Germinal center (tissue), 1 donor: ENCODE measurements around the gene SDC4.

Experiments
- DNase-seq: peaks from one replicate; pipeline ENCODE4 v3.0.0; 2012; ENCODE audit warnings: mixed read lengths, low spot score

The SDC4 gene, protein sequence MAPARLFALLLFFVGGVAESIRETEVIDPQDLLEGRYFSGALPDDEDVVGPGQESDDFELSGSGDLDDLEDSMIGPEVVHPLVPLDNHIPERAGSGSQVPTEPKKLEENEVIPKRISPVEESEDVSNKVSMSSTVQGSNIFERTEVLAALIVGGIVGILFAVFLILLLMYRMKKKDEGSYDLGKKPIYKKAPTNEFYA

DNA sequence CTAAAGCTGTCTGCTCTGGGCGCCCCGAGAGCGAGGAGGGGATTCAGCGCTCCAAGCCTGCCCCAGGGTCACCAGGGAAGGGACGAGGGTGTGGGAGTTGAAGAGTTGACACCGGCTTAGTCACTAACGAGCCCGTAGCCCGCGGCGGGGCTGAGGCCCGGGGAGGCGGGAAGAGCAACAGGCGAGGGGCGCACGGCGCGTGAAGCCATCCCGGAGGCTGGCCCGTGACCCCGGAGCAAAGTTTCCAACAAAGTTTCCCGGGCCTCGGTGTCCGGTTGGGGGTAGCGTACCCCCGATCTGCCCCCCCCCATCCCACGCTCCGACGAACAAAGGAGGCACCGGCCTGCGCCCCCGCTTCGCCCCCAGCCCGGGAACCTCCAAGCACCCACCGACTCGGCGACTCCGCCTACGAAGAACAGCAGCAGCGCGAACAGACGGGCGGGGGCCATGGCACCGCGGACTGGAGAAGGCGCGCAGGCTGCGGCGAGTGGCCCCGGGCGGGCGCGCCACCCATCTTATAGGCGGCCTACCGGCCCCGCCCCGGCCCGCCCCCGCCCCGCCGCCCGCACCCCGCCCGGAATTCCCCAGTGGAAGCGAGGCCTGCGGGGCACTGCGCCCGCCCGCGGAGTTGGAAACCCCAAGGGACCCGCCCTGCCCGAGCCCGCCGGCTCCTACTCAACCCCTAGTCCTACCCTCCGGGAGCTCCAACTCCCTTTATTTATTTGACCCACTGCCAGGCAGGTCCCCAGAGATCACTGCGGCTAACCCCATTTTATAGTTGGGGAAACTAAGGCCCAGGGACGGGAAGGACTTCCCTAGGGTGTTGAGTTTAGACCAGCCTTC, at the start of gene SDC4:
TSS of gene SDC4 (minus strand) at position 489 of the 843 bp plus-strand sequence. CDS start at position 449, 40 bp downstream.
- peak; percentile 35 for DNase-seq

DNA sequence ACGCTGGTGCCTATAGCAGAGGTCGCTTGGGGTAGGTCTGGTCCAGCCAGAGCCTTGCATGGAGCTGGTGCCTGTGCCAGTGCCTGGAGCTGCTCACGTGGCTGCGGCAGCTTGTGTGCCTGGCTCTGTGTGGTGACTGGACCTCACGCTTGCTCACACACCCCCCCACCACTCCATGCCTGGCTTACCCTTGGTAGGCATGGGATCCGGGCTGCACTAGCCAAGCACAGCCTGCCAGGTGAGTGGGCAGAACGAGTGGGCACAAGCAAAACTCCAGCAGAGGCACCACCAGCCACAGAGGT, 46.8 kb upstream of the SDC4 start:
- no peak for DNase-seq

DNA sequence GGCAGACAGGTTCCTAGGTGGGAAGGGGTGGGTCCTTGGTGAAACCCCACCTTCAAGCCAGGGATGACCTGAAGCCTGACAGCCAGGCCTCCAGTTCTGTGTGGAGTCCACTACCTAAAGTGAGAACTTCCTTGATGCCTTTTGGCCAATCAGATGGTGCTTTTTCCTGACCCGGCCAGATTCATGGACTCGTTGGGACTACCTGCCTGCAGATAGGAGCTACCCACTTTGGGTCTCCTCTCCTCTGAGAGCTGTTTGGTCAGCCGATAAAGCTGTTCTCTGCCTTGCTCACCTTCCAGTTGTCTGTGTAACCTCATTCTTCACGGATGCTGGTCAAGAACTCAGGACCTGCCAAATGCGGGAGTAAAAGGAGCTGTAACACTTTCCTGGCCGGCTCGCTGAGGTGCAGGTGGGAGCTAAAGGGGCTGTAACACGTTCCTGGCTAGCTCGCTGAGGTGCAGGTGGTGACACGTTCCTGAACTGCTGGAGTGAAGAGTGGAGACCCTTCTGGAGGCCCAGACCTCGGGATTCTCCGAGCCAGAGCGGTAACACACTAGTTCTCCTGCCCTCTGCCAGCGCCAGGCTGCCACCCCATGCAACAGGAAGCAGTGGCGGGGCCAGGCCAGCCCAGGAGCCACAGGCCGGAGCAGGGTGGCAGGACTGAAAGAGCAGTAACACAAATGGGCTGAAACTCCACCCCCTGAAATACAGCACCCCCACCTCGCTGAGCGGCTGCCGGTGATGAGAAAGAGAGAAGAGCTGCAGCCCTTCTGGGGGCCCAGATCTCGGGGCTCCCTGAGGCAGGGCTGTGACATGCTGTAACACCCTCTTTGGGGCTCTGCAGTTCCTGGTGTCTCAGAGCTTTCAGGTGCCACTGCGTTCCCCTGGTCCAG, 46.2 kb upstream of the SDC4 start:
- DNase-seq: no peak

DNA sequence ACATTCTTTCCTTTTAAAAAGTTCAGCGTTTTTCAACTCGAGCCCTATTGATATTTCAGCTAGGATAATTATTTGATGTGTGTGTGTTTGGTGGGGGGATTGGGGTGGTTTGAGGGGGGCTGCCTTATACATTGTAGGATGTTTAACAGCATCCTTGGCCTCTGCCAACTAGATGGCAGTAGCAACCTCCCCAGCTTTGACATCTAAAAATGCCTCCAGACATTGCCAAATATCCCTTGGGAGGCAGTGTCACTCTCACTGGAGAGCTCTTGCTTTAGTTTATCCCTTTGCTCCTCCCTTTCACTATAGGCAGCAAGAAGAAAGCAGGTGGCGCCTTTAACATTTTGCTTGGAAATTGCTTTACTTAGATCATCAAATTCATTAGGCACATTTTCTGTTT, 44.5 kb upstream of the SDC4 start:
- DNase-seq: no peak

DNA sequence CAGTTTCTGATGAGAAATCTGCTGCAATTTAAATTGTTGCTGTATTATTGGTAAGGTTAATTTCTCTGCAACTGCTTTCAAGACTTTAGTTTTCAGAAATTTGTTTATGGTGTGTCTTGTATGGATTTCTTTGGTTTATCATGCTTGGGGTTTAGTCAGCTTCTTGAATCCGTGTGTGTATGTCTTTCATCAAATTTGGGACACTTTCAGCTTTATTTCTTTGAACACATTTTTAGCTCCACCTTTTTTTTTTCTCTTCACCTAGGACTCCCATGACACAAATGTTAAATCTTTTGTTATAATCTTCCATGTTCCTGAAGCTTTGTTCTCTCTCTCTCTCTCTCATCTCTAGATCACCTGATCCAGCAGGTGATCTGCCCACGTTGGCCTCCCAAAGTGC, 43.3 kb upstream of the SDC4 start:
- no peak for DNase-seq

DNA sequence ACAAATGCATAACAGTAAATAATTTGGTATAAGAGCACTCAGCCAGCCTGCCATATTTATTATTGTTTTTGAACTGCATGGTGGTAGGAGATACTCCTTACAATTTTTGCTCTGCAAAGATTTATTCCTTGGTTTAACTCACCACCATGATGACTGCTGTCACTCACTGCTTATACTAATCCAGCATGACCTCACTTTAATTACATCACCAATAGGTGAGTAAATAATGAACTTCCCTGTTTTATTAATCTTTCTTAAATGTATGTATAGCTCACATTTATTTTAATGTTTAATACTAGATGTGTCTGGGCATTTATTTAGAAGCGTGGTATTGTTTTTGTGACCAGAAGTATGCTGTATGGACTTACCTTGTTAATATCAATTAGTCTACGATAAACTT, 42.7 kb upstream of the SDC4 start:
- no peak for DNase-seq

DNA sequence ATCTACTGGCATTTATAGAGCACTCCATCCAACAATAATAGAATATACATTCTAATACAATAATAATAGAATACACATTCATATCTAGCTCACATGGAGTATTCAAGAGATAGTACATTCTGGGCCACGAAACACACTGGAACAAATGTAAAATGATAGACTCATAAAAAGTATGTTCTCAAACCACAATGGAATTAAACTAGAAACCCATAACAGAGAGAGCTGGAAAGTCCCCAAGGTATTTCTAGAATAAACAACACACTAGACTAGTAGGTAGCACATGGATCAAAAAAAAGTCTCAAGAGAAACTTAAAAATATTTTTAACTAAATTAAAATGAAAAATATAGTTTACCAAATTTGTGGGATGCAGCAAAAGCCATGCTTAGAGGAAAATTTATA, 39.0 kb upstream of the SDC4 start:
- no peak for DNase-seq

DNA sequence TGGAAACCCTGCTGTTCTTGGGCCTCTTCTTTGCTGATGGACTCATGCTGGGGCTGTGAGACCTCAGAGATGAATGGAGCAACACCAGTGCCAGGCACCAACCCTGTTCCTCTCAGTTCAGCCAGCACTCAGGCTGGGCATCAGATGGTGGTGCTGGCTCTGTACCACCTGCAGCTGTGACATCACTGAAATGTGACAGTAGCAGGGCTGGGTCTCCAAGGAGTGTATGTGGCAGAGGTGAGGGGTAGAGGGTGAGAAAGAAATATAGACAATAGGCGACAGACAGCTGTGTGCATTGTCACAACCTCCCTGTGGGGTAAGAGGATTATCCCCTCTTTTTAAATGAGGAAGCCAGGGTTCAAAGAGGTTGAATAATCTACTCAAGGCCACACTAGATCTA, 30.0 kb upstream of the SDC4 start, which contains the start of gene TP53TG5:
TSS of gene TP53TG5 (minus strand) at position 135 of the 400 bp plus-strand sequence. CDS start at position 46, 89 bp downstream.
- no peak for DNase-seq

DNA sequence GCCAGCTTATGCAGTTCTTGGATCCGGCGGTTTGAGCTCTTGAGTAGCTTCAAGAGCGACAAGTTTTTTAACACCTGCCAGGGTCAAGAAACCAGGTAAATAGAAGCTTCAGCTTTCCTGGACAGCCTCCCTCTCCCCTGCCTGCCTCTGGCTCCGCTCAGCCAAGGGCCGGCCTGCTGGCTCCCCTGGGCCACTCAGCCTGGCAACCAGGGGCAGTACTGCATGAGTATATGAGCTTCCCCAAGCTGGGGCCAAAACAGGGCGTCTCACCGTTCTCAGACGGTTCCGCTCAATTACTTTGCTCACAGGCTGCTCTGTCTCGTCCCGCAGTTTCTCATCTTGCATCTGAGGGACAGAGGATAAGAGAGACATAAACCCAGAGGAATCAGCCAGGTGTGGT, 29.0 kb upstream of the SDC4 start:
- no peak for DNase-seq

DNA sequence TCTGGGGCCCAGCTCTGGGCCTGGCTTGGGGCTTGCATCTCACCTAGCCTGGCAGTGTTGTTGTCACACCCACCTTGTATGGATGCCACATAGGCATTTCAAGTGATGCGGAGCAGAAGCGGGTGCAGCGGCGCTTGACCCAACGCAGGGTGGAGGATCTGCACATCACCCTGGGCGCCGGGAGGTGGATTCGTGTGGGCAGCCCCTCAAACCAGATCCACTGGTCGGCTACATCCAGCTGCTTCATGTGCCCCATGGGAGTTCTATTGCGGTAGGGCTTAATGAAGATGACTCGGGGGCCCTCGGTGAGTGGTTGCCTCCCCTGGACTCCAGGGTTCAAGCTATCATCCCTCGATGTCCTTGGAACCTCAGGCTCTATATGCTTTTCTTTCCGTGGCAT, 26.7 kb upstream of the SDC4 start:
- DNase-seq: no peak

DNA sequence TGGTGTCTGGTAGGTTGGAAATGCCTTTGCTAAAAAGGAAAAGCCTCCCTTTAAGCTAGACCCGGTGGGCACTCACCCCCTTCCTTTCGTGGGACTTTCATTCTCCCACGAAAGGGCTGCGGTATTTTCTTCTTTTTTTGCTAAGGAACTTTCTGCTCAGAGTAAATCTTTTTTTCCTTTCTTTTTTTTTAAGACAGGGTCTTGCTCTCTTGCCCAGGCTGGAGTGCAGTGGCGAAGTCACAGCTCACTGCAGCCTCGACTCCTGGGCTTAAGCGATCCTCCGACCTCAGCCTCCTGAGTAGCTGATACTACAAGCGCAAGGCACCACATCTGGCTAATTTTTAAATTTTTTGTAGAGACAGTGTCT, 25.9 kb upstream of the SDC4 start:
- DNase-seq: no peak

DNA sequence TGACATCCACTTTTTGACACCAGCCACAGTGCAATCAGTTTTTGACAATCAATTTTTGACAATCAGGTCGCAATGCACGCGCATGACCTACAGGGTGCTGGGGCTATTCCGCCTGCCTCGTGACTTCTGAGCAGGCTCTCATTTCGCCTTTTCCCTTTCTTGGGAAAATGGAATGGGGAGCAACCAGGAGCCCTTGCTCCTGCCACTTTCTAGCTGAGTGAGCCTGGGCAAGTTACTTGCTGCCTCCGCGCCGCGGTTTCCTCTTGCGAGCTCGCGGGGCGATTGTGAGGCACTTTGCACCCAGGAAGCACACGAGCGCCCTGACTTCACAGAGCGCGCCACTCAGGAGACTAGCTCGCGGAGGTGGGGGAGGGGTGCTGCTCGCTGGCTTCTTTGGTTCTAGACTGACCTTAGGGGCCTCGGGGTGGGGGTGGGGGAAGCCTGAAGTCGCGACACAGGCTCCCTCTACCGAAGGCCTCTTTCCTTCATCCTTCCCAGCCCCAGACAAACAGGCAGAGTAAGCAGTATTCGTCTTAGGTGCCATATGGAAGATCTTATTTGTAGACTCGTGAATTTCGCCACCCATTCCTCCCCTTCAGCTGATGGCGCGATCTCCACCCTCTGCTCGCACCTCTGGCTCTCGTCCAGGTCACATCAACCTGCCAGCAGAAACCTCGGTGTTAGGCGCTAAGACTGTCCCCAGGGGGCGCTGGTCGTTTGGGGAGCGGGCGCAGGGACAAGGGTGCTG, 25.3 kb upstream of the SDC4 start:
- peak; percentile 83 for DNase-seq

DNA sequence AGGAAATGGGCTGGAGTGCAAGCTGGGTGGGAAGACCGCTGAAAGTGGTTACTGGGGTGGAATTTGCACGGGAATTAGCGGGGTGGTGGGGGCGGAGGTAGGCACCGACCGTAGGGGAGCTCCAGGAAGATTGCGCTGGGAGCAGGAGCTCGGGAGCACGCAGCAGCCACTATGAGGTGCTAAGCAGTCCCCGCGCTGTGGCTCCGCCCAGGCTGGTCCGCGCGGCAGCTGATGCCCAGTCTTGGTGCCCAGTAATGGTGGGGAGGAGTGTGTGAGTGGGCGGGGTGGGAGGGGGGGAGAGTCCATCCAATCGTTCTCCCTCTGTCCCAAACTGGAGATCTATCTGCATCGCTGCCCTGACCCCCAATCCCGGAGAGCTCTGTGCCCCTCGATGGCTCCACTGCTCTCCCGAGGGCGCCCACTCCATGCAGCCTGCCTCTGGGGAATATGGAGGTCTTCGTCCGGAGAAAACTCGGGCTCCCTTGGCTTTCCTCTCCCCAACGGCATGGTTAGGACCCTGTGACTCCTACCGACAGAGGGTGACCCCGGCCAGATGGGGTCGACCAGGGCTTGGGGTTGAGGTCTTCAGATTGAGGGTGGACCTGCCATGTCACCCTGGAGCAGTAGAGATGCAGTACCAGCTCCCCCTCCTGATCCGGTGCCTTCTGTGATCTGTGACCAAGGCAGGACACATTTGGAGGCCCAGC, 24.6 kb upstream of the SDC4 start:
- no peak for DNase-seq

DNA sequence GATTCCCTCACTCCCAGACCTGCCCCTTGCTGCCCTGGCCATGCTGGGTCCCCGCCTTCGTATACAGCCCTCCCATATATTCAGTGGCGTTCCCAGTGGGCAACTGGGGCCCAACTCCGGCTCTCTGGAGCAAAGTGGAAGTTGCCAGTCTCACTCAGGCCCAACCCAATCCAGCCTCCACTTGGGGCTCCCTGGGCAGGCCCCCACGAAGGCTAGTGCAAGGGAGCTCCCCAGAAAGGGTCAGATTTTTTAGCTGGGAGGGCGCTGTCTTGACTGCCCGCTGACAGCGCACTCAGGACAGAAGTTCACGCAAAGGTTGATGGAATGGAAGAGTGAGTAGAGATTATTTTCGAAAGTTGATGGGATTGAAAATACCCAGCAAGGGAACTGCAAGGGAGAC, 24.0 kb upstream of the SDC4 start:
- DNase-seq: no peak

DNA sequence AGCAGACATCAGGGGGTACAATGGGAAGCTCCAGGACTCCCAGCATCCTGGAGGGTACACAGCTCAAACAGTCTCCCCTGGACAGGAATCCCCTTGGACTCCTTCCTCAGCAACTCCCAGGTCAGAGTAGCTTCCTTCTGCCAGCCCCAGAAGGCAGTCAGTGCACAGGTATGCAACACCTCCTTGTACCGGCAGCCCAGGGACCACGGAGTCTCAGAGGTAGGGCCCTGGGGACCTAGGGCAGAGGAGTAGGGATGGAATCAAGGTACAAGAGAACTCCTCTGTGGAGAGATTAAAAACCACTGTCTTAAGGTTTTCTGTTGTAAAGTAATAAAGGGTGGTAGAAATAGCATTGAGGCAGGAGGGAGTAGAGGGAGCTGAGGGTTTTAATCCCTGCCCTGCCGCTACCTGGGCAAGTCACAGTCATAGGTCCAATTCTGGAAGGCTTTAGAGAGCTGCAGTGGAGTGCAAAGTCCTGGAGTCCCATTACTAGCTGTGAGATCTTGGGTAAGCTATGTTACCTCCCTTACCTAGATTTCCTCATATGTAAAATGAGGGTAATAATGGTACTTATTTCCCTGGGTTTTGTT, 22.4 kb upstream of the SDC4 start:
- DNase-seq: no peak

DNA sequence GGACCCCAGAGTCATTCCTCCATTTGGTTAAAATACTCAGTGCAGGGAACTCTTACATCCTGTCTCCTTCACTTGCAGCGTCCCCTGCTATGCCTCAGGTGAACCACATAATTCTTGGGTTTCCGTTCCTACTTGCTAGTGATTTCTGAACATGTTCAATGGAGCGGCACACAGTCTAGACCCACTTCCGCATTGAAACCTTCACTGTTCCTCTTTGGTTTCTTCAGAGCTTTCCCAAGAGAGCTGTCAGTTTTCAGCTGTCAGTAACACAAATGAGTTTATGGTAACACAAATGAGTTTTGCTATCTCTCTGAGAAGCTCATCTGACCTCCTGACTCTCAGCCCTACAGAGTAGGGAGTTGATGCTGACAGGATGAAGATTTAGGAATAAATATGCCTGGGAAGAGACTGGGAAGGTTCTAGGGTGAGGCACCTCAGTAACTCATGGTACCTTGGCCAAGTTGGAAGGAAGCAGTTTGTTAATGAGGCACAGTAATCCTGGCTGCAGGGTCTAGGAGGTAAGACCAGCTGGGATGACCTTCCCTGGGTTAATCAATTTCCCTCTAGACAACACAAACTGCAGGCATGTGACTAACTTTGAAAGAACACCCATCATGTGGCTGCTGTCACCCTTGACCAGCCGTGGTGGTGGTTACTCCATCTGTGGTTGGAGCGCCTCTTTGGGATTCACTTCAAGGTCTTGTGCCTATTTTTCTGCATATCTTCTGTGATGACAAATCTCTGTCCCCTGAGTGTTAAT, 20.2 kb upstream of the SDC4 start:
- peak; percentile 85 for DNase-seq

DNA sequence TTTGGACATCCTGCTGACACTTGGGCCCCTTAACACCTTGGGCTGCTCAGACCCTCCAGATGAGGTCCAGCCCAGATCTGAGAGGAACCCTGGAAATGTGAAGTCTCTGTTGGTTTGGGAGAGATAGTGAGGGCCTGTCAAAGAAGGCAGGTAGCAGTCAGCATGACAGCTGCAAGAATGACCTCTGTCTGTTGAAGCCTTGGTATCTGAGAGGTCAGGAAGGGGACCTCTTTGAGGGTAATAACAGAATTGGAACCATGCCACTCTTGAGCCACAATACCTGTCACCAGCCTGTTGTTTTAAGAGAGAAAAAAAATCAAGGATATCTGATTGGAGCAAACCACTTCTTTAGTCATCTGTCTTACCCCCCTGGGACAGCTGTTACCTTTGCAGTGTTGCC, 18.9 kb upstream of the SDC4 start:
- DNase-seq: no peak

DNA sequence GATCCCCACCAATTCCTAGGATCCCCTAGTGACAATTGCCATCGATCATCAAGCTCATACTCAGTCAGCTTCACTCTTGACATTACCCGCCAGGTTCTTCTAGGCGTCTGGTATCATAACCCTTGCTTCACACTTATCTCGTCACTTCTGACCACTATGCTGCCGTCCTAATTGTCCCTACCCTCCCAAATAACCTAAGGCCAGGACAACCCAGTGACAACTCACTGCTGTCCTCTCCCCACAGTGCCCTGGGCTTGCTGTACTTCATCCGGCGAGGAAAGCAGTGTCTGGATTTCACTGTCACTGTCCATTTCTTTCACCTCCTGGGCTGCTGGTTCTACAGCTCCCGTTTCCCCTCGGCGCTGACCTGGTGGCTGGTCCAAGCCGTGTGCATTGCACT, 18.4 kb upstream of the SDC4 start:
- DNase-seq: no peak

DNA sequence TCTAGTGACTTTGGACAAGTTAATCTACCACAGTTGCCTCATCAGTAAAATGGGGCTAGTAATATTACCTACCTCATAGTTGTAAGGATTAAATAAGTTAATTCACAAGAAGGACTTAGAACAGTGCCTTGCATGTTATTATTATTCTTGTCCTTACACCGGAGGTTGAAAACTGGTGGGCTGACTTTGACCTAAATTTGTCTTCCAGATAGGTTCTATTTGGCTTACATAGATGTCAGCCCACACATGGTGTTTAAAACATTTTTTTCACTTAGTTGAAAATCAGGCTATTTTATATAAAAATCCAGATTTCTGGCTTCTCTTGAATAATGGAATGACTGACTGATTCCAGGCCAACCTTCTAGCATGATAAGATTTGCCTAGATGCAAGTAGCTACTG, 18.0 kb upstream of the SDC4 start:
- no peak for DNase-seq

DNA sequence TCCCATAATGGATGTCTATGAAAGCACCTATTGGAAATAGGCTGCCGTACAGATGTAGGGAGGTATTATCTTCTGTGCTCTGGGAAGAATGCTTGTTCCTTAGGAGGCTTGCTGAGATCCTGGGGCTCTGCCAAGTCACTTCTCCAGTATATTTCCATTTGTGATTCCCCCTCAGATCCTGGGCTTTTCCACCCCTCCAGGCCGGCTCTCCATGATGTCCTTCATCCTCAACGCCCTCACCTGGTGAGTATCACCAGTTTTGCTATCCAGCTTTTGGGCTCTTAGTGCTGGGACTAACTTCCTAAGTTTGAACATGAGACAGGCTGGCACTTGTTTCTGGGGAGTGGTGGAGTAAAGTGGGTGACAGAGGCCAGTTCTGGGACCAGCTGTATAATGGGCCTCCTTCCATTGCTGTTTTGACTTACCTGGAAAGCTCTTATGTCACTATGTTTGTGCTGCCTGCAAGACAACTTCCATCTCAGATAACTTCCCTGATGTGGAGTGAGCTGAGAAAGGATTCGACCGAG, 17.3 kb upstream of the SDC4 start:
- no peak for DNase-seq
